Uterus (tissue), 4 donors: Measurements from ENCODE around the gene SNRK. TPM values are rescaled to one million over a fixed set of nuclear protein-coding genes. Genes with fewer than 3 reads are reported as not detected.

Experiments used
- DNase-seq, 2 donors: peaks; one replicate each; pipeline ENCODE4 v3.0.0-alpha.2; 2019 to 2020
- H3K27ac ChIP-seq, 2 donors: fragments of 200-600 bp; sonication (generic); 1 replicate in 1 of 2; 2 replicates in 1 of 2; pipeline ENCODE4 v1.5.1; 2016 to 2018
- H3K27me3 ChIP-seq, 2 donors: fragments of 200-600 bp; sonication (generic); one replicate each; pipeline ENCODE4 v1.5.1; 2018 to 2019; ENCODE audit warnings: control low read depth in 1 of 2
- H3K36me3 ChIP-seq, 2 donors: fragments of 200-600 bp; sonication (generic); one replicate each; pipeline ENCODE4 v1.5.1; 2019; ENCODE audit warnings: control low read depth in 1 of 2
- H3K4me1 ChIP-seq, 2 donors: fragments of 200-600 bp; sonication (generic); one replicate each; pipeline ENCODE4 v1.5.1; 2018 to 2019; ENCODE audit warnings: control low read depth in 1 of 2
- H3K4me3 ChIP-seq, 2 donors: fragments of 200-600 bp; sonication (generic); 1 replicate in 1 of 2; 2 replicates in 1 of 2; pipeline ENCODE4 v1.5.1; 2018 to 2019; ENCODE audit warnings: mild to moderate bottlenecking in 1 of 2
- H3K9me3 ChIP-seq, 2 donors: fragments of 200-600 bp; sonication (generic); one replicate each; pipeline ENCODE4 v1.5.1; 2019; ENCODE audit warnings: control low read depth in 1 of 2
- CTCF ChIP-seq, 4 experiments: fragments of 200-600 bp in 2 of 4; fragments of 450-650 bp in 2 of 4; sonication (generic) in 2 of 4; IDR thresholded peaks; one replicate each; pipeline ENCODE4 v1.5.1; 2016 to 2019; ENCODE audit warnings: antibody characterized with exemption in 4 of 4, mild to moderate bottlenecking in 2 of 4, moderate library complexity in 1 of 4
- POLR2A ChIP-seq, 2 donors: fragments of 450-650 bp; IDR thresholded peaks; one replicate each; pipeline ENCODE4 v1.6.1; 2016; ENCODE audit warnings: antibody characterized with exemption in 2 of 2, mild to moderate bottlenecking in 1 of 2, moderate library complexity in 1 of 2
- intact Hi-C: fragments of 100-400 bp; cut with DNase I; formaldehyde crosslinking; loops from one replicate; pipeline ENCODE4 v1.15.1; 2023; ENCODE audit warnings: low total_unique reads
- total RNA-seq, 4 donors: library from RNA; depleted of rRNA in 3 of 4; stranded (reverse); fragments of >200 nt in 3 of 4; gene quantifications; one replicate each; pipeline versions ENCODE4 v1.1.0 to v1.2.4, GENCODE V29; 2014 to 2023
- donor health status: DM: yes; HTN: yes; CAD: no.

Gene SNRK
- total RNA-seq, 4 donors from 2014 or later, result 57.1 to 109 (median 98.3) TPM

DNA sequence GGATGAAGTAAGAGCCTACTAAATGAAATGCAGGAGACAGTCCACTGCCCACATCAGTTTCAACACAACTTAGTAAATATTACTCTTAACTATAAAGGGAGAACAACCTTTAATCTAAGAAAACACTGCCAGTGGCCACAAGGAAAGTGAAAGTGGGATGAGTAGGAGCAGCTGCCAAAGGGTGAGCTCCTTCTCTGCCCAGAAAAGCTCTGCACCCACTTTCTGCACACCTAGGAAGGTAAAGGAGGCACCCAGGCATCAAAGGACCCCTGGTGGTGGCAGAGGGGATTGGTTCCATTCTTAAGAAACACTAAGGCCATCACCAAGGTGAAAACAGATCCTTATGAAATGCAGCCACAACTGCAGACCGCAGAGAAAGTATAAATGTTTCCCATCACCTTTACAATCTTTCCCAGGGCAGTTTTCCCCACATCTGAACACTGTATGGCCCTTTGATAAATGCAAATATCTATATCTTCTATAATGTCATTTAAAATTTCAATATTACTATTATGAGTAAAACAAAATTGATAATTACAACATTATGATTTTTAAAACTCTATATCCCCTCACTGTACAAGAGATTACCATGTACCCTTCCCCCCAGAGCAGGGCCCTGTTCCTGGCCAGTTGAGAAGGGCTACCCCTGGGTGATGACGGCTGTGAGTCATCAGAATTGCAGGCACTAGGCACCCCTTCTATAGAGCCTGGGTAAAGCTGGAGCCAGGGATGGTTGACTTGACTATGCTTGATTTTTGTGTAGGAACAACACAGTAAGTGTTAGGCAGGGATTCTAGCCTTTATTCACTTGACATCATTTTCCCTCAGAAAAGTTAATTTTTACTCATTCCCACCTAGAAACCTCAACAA is 92.0 kb downstream of the SNRK start:
- peak; percentile 24 to 38 (median 34) for TF ChIP-seq CTCF (IDR thresholded peaks at IDR 0.05)
- no peak for TF ChIP-seq POLR2A (IDR thresholded peaks at IDR 0.05)

GRCh38 chr3:43379343-43379742 is 93.0 kb downstream of the SNRK start:
- intact Hi-C loops, result no loop called here
- Histone ChIP-seq H3K9me3 (peaks cover 0 to 5% of the 10 kb centered on the region in 2 donors), H3K27ac (peak overlapping the region; percentile 50 to 76), H3K36me3 (no peaks in the 10 kb centered on the region), H3K4me1 (peaks cover 4 to 10% of the 10 kb centered on the region in 2 donors), H3K4me3 (no peak overlapping the region), H3K27me3 (no peaks in the 10 kb centered on the region)
- DNase-seq, result peak; percentile 41 to 65
- TF ChIP-seq POLR2A (IDR thresholded peaks at IDR 0.05), result no peak
- TF ChIP-seq CTCF (IDR thresholded peaks at IDR 0.05), result no peak

More for the DNA sequence above, 92.0 kb downstream of the SNRK start:
- Histone ChIP-seq H3K27ac (peak overlapping the region in 1 of 2 donors; percentile 76), H3K36me3 (no peaks in the 10 kb centered on the region), H3K4me3 (no peak overlapping the region), H3K27me3 (no peaks in the 10 kb centered on the region), H3K9me3 (no peaks in the 10 kb centered on the region), H3K4me1 (peaks cover 4 to 10% of the 10 kb centered on the region in 2 donors)
- intact Hi-C loops, result no loop called here
- DNase-seq, result no peak

DNA sequence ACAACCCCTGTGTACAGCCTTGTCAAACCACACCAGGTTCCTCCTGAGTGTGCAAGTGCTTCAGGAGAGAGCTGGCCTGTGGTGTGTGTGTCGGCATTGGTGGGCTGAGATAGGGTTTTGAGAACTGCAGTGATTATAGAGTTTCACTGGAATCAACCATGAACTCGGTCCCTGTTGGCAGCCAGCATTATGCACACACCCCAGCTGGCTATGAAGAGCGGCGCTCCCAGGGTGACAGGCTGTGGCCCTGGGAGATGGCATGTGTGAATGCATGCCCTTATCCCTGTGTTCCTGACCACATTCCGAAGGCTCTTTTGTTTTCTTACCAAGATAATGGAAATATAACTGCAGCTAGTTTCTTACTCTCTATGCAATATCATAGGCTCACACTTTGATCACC is 101.8 kb downstream of the SNRK start:
- H3K36me3 ChIP-seq, result no peaks in the 10 kb centered on the region
- H3K4me3 ChIP-seq, result no peak overlapping the region
- peaks cover 0 to 5% of the 10 kb centered on the region in 2 donors for H3K9me3 ChIP-seq
- no peak for DNase-seq
- H3K27me3 ChIP-seq, result no peaks in the 10 kb centered on the region
- H3K4me1 ChIP-seq, result no peaks in the 10 kb centered on the region
- TF ChIP-seq POLR2A (IDR thresholded peaks at IDR 0.05) (no peak), CTCF (IDR thresholded peaks at IDR 0.05) (no peak)
- peak overlapping the region in 1 of 2 donors; percentile 58 for H3K27ac ChIP-seq
- intact Hi-C loops, result no loop called here

- no peak for DNase-seq
- no peaks in the 10 kb centered on the region for H3K27me3 ChIP-seq
- peak overlapping the region; percentile 46 to 58 for H3K27ac ChIP-seq
These were observed 102.6 kb downstream of the SNRK start for GRCh38 chr3:43388915-43389314.

More at GRCh38 chr3:43388915-43389314, 102.6 kb downstream of the SNRK start:
- Histone ChIP-seq H3K36me3 (no peaks in the 10 kb centered on the region), H3K4me1 (no peaks in the 10 kb centered on the region), H3K9me3 (peaks cover 0 to under 1% of the 10 kb centered on the region in 2 donors), H3K4me3 (no peak overlapping the region)
- intact Hi-C loops, result no loop called here
- TF ChIP-seq POLR2A (IDR thresholded peaks at IDR 0.05) (no peak), CTCF (IDR thresholded peaks at IDR 0.05) (no peak)
